Progenitor cell of endocrine pancreas (in vitro differentiated cells): Measurements from ENCODE around the gene NOM1. TPM values are rescaled to one million over a fixed set of nuclear protein-coding genes. Genes with fewer than 3 reads are reported as not detected.

Source experiments
- DNase-seq: peaks from one replicate; pipeline ENCODE4 v3.0.0; 2021; ENCODE audit warnings: low spot score; ENCODE audit not compliant: unreplicated experiment
- H3K27ac Mint-ChIP-seq: 2 replicates; pipeline ENCODE4 v1.8.0; 2021; ENCODE audit warnings: mild to moderate bottlenecking, moderate library complexity, mixed read lengths
- H3K27me3 Mint-ChIP-seq: 2 replicates; pipeline ENCODE4 v1.8.0; 2021; ENCODE audit warnings: mixed read lengths
- H3K36me3 Mint-ChIP-seq: 2 replicates; pipeline ENCODE4 v1.8.0; 2022; ENCODE audit warnings: mixed read lengths; ENCODE audit not compliant: insufficient read depth
- H3K4me1 Mint-ChIP-seq: 2 replicates; pipeline ENCODE4 v1.8.0; 2021; ENCODE audit warnings: low read depth, mixed read lengths
- H3K4me3 Mint-ChIP-seq: 2 replicates; pipeline ENCODE4 v1.8.0; 2021; ENCODE audit warnings: low read depth, mild to moderate bottlenecking, moderate library complexity, mixed read lengths
- H3K9me3 Mint-ChIP-seq: 2 replicates; pipeline ENCODE4 v1.8.0; 2021; ENCODE audit warnings: low read depth, mixed read lengths
- total RNA-seq: library from RNA; stranded (reverse); gene quantifications from 2 replicates; pipeline ENCODE4 v1.2.1, GENCODE V29; 2021
- TF ChIP-seq, protein P1 (sequence below): fragments of 200-600 bp; sonication (generic); IDR thresholded peaks from one replicate; pipeline ENCODE4 v1.5.0; 2021; ENCODE audit warnings: antibody characterized with exemption, mild to moderate bottlenecking; ENCODE audit not compliant: unreplicated experiment

The NOM1 gene
- total RNA-seq, 1 donor from 2014 or later: 33.6 TPM

DNA sequence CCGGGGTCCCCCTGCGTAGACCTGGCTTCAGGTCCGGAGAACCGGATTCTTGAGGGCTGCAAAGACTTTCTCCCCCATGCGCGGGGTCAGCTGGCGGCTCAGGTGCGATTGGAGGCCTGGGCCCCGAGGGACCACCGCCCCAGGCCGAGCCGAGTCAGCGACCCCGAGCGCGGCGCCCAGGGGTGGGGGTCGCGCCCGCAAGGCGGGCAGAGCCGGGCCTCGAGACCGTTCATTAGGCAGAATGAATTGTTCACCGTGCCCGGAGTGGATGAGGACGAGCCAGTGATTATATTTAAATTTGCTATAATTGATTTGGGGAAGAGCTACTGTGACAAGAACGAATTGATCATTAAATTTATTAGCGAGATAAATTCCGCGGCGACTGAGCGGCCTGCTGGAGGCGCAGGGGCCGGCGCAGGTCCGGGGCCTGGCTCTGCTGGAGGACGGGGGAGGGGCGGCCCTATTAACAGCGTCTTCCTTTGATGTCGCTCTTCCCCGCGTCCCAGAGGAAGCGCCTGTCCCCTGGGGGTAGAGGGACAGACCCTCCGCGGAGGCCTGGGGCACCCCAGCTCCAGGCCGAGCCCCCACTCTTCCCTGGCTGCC lies 53.4 kb downstream of the NOM1 start:
- no peak overlapping the region for H3K27ac Mint-ChIP-seq
- TF ChIP-seq, protein P1, sequence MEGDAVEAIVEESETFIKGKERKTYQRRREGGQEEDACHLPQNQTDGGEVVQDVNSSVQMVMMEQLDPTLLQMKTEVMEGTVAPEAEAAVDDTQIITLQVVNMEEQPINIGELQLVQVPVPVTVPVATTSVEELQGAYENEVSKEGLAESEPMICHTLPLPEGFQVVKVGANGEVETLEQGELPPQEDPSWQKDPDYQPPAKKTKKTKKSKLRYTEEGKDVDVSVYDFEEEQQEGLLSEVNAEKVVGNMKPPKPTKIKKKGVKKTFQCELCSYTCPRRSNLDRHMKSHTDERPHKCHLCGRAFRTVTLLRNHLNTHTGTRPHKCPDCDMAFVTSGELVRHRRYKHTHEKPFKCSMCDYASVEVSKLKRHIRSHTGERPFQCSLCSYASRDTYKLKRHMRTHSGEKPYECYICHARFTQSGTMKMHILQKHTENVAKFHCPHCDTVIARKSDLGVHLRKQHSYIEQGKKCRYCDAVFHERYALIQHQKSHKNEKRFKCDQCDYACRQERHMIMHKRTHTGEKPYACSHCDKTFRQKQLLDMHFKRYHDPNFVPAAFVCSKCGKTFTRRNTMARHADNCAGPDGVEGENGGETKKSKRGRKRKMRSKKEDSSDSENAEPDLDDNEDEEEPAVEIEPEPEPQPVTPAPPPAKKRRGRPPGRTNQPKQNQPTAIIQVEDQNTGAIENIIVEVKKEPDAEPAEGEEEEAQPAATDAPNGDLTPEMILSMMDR: no peak
- peaks cover 37% of the 10 kb centered on the region for H3K4me1 Mint-ChIP-seq
- no peaks in the 10 kb centered on the region for H3K9me3 Mint-ChIP-seq
- H3K27me3 Mint-ChIP-seq: peaks cover 40% of the 10 kb centered on the region
- no peak overlapping the region for H3K4me3 Mint-ChIP-seq
- no peak for DNase-seq
- peaks cover 15% of the 10 kb centered on the region for H3K36me3 Mint-ChIP-seq

DNA sequence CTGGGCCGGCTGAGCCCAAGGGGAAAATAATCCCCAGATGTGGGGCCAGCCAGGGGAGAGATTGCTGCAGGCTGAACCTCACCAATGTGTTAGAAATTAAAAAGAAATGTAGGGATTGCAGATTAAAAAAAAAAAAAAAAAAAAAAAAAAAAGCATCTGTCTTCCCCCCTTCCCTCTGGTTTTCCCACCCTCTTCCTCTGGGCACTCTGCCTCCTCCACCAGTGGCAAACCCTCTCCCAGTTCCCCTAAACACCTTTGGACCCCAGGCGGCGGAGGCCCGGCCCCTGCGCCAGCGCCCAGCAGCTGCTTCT lies 53.9 kb downstream of the NOM1 start:
- TF ChIP-seq, protein P1: no peak
- no peak for DNase-seq
- peaks cover 34% of the 10 kb centered on the region for H3K4me1 Mint-ChIP-seq
- peaks cover 40% of the 10 kb centered on the region for H3K27me3 Mint-ChIP-seq
- no peaks in the 10 kb centered on the region for H3K9me3 Mint-ChIP-seq
- H3K36me3 Mint-ChIP-seq: peaks cover 15% of the 10 kb centered on the region
- H3K4me3 Mint-ChIP-seq: no peak overlapping the region
- H3K27ac Mint-ChIP-seq: no peak overlapping the region

DNA sequence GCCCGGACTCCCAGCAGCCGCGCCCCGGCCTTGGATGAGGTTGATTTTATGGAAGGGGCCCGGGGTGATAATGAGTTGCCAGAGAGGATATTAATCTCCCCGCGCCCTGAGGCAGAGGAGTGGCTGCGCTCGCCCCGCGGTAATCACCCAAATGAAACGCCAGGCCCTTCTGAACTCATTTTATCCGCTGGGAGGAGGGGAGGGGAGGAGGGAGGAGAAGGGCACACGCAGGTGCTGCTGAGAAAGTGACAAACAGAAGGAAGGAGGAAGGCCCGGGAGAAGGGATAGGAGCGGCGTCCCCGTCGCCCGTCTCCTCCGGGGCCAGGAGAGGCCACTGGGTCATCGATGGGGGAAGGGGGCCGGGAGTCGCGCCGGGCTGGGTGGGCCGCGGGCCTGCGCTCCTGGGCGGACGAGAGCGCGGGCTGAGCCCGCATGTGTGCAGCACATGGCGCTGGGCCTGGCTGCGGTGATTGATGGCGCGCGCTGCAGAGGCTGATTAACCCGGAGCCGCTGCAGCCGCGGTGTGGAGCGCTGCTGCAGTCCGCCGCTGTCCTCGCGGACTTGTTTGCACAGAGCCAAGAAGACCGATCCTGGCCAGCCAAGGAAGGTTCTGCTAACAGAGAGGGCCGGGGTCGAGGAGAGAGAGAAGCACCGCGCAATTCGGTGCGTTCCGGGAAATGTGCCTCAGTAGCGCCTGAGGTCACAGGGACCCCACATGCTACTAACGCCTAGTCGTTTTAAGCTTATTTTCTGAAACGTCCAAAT lies 54.4 kb downstream of the NOM1 start:
- Mint-ChIP-seq H3K36me3 (peaks cover 16% of the 10 kb centered on the region), H3K27me3 (peaks cover 43% of the 10 kb centered on the region), H3K9me3 (no peaks in the 10 kb centered on the region), H3K4me3 (no peak overlapping the region), H3K4me1 (peaks cover 31% of the 10 kb centered on the region), H3K27ac (peak overlapping the region; percentile 88)
- TF ChIP-seq, protein P1: no peak
- no peak for DNase-seq

DNA sequence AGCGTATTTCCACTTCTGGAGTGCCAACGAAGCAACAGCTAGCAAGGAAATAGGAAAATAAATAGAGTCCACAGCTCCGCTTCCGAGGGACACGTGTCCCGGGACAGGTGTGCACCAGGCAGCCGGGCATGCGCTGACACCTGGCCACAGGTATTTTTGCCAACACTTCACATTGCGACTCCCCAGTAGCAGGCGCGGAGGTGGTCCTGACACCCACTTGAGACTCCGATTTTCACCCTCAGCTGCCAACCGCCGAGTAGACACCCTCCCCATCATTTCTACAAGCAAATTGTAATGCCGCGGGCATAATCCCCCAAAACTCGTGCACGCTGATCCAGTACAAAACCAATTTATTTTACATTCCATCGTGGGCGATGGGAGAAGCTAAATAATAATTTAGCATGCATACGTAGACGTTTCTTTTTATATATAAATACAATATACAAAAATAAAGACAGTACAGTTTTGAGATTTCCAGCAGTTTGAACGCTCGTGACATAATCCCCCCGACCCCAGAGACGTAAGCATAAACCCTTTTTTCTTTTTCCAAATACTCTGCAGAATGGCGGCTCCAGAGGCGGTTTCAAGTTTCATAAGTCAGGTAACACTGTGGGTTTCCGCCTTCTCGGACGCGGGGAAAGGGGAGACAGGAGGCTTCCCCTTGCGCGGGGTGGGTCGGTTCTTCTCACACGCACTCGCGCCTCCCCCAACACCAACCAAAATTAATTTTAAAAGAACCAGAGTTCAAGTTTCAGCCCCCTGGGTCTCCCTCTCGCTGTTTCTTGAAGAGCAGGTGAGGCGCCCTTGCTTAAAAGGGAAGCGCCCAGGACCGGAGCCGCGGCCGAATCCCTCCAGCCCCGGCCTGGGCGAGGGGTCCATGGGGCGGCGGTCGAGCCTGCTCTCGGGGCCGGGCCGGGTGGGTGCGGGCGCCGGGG lies 55.3 kb downstream of the NOM1 start:
- TF ChIP-seq, protein P1: no peak
- H3K27me3 Mint-ChIP-seq: peaks cover 43% of the 10 kb centered on the region
- peak overlapping the region; percentile 88 for H3K27ac Mint-ChIP-seq
- H3K9me3 Mint-ChIP-seq: no peaks in the 10 kb centered on the region
- H3K36me3 Mint-ChIP-seq: peaks cover 18% of the 10 kb centered on the region
- peak overlapping the region; percentile 51 for H3K4me3 Mint-ChIP-seq
- H3K4me1 Mint-ChIP-seq: peaks cover 31% of the 10 kb centered on the region
- no peak for DNase-seq
